HG03575 (cell line): Measurements from ENCODE around the gene GDF7.

Source experiments
- ATAC-seq: cut with Tn5 transposase; IDR thresholded peaks from one replicate; pipeline ENCODE4 v1.9.1; 2021; ENCODE audit not compliant: unreplicated experiment, insufficient number of reproducible peaks, low FRiP score; ENCODE audit errors: extremely low read depth

GDF7 gene

GRCh38 chr2:20668871-20669475 is 2.0 kb downstream of the GDF7 start:
- ATAC-seq: no peak

DNA sequence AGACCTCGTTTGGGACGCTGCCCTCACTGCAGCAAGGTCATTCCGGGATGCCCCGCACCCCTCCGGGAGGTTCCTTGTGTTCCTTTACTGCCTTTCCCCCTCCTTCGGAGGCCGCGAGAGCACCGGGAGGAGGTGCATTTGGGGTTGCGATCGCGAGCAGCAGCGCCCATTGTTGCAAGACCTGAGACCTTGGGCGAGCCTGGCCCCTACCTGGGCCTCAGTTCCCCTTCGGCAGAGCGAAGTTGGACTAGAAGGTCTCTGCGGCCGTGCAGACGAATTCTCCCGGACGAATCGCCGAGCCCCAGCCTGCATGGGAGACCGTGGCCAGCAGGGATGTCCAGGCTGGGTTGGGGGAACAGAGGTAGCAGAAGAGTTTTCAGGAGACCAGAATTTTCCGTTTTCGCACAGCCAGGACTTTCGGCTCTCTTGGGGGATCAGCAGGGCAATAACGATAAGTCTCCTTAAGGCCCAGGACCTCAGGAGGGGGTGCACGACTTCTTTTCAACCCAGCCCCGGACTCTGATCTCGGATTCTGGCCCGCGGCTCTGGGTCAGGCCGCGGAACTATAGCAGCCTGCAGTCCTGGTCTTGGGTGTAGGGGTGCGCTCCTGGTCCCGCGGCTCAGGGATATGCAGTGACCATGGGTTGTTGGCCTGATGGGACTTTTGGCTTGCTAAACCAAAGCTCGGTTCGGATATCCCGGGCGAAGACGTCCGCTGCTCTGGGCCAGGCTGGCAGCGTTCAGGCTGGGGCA is 2.8 kb downstream of the GDF7 start:
- no peak for ATAC-seq

GRCh38 chr2:20670315-20671035 is 3.5 kb downstream of the GDF7 start:
- no peak for ATAC-seq

DNA sequence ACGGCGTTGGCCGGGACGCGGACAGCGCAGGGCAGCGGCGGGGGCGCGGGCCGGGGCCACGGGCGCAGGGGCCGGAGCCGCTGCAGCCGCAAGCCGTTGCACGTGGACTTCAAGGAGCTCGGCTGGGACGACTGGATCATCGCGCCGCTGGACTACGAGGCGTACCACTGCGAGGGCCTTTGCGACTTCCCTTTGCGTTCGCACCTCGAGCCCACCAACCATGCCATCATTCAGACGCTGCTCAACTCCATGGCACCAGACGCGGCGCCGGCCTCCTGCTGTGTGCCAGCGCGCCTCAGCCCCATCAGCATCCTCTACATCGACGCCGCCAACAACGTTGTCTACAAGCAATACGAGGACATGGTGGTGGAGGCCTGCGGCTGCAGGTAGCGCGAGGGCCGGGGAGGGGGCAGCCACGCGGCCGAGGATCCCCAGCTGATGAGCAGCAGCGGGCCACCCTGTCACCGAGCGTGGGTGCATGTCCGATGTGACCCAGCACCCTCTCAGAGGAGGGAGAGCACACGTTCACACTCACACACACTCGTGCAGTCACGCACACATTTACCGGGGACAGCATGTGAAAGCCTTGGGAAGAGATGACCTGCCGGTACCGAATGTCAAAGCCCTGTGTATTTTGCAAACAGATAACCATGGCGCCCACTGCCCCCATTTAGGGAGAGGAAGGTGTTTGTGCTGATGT is 4.2 kb downstream of the GDF7 start:
- ATAC-seq: no peak

- ATAC-seq: no peak
Measured at GRCh38 chr2:20671736-20672080, 4.8 kb downstream of the GDF7 start.

GRCh38 chr2:20672201-20672951 is 5.4 kb downstream of the GDF7 start:
- no peak for ATAC-seq

DNA sequence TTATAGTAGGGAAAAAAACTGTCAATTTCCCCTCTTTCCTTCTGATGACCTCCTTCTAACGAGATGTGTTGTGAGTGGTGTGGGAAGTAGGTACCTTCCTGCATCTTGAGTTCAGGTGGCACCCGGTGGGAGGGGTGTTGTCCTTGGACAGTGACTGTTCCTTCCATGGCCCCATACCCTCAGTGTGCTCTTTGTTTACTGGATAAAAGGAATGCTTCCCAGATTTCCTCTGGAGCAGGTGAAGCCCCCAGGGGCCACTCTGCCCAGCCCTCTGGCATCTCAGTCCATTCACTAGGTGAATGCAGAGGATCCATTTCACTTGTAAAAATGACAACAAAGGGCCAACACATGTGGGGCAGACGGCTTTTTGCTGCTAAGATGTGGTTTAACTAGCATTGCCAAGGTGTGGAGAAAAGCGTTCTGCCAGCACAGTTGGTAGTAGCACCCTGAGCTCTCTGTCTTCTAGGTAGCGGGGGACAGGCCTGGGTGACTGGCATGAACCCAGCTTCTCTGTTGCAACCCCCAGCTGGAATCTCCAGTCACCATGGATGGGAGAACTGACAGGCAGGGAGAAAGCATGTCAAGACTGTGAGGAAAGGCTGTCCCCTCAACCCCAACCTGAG is 6.9 kb downstream of the GDF7 start:
- no peak for ATAC-seq

GRCh38 chr2:20674309-20674965 is 7.5 kb downstream of the GDF7 start:
- ATAC-seq: no peak

DNA sequence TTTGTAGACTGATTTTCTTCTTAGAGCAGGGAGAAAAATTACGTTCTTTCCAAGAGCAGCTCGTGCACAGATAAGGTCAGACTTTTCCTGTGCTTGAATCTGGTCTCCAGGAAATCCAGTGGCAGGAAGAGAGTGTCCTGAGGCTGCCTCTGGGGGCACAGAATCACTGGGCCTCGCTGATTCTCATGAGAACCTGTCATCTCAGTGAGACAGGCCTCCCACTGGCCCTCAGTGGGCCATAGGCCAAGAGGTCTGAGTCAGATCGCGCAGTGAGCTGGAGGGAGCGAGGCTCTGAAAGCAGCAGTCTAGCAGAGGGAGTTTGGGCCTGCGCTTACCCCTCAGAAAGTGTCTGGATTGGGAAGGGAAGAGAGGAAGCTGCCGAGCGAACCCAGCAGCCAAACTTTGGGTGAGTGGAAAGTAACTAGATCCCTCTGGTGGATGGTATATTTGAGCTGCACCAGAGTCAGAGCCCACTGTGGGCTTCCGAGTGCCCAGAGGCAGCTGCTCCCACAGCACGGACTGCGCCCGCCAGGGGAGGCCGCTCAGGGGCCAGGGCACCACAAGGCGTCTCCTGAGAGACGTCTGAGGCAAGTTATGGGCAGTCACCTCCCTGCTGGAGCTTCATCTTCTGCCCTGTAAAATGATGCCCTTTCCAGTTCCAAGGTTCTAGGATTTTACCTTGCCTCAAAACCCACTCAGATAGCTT is 8.2 kb downstream of the GDF7 start:
- ATAC-seq: no peak

- ATAC-seq: peak; percentile 49
Measured at GRCh38 chr2:20675701-20676352, 8.9 kb downstream of the GDF7 start.

DNA sequence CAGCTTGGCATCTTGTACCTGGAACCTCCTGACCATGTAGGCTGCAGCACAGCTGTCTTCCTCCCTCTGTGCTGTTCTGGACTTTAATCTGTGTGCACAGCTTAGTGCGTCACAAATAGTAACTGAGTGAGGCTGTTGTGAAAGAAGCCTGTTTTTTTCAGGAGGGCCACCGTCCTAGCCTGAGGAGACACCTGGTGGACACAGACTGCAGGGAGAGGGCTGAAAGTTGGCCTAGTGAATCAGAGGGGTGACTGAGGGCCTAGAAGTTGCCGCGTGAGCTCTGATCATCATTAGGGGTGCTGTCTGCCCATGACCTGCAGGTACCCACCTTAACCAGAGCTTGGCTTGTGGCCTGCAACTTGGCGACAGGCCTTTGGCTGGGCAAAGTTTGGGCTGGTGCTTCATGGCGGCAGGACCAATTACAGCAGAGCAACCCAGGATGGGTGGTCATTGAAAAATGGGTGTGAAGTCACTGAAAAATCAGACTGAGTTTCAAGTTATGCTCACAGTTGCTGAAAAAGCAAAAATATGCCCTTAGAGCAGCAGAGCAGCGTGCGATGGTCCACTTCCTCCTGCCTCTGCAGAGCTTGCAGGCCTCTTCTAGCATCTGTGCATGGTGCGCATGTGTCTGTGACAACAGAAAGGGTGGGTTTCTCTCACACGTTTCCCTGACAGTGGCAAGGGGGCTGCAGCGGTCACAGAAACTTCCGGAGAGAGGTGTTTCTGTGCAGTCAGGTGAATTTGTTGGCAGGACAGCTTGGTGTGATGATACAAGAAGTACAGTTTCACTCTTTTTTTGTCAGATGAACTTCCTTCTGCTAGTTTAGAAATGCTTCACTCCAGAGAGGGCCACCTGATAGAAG is 9.6 kb downstream of the GDF7 start:
- peak; percentile 58 for ATAC-seq

- ATAC-seq: peak; percentile 16
Measured at GRCh38 chr2:20677301-20678085, 10.5 kb downstream of the GDF7 start.

GRCh38 chr2:20678086-20678395 is 11.1 kb downstream of the GDF7 start:
- no peak for ATAC-seq

DNA sequence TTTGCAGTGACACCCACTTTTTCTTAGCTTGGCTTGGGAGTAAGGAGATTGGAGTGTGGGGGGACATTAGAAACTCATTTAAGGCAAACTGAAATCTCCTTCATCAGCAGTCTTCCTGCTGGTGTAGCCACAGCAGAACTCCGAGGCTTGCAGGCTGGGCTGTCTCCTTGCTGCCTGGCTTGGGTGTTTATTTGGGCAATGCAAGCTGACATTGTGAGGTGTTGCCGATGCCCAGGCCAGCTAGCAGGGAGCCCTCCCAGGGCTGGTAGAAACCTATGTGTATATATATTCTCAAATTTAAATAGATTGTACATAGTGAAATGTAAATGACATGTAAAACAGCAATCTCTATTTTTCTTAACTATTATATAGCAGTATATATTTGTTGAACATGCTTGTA is 11.8 kb downstream of the GDF7 start:
- no peak for ATAC-seq

DNA sequence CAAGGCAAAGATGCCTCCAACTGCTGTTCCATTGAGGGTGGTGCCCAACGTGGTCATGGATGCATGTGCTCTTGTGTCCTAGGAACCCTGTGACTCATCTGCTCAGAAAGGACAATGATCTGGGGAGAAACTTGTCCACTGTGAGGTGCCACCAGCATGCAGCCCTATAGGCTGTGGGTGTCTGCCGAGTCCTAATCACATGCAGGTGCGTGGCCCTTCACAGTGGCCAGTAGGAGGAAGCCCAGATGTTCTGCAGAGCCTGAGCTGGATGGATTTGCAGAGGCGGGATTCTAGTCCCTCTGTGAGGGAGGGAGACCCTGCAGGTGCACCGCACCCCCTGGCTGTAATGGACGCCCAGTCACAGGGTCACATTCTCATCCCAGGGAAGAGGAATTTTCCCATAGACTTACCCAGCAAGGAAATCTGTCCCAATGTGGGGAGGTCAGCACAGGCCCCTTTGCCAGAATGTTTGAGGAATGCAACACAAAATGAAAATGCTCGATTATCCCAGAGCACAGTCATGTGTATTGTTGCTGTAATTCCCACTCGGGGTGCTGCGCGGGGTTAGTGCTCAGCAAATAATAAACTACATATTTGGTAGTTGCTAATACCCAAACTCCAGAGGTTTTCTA is 13.9 kb downstream of the GDF7 start:
- no peak for ATAC-seq
